Globus pallidus (tissue), 1 donor: Measurements from ENCODE around the gene B3GLCT.
"Not testable (repeated sequence)": the region's sequence is repeated elsewhere in the genome, so short reads cannot be mapped to it uniquely, and the experiment has no call there.

Experiments used
- DNase-seq: peaks from one replicate; pipeline ENCODE4 v3.0.0-alpha.2; 2015; ENCODE audit warnings: low spot score

B3GLCT gene

GRCh38 chr13:31184451-31184850, 15.3 kb upstream of the B3GLCT start:
- no peak for DNase-seq

- DNase-seq = no peak
Observed at GRCh38 chr13:31184981-31185645, 14.7 kb upstream of the B3GLCT start.

DNA sequence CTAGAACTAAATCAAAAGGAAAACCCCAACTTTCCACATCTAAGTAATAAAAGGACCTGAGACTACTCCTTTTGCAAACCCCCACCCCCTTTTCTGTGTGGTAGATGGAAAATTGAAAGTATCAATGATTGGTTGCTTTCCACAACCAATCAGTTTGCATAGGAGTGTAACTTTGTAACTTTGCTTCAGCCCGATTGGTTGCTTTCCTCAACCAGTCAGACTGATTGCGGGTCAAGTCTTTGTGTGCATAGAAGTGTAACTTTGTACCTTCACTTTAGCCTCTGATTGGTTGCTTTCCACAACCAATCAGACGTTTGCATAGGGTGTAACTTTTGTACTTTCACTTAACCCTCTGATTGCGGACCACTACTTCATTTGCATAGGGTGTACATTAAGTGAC, 8.0 kb upstream of the B3GLCT start:
- DNase-seq = no peak

GRCh38 chr13:31192306-31192705, 7.5 kb upstream of the B3GLCT start:
- peak; percentile 91 for DNase-seq

GRCh38 chr13:31195616-31196015, 4.2 kb upstream of the B3GLCT start:
- no peak for DNase-seq

- DNase-seq = no peak
Observed at GRCh38 chr13:31196992-31197391, 2.8 kb upstream of the B3GLCT start.

DNA sequence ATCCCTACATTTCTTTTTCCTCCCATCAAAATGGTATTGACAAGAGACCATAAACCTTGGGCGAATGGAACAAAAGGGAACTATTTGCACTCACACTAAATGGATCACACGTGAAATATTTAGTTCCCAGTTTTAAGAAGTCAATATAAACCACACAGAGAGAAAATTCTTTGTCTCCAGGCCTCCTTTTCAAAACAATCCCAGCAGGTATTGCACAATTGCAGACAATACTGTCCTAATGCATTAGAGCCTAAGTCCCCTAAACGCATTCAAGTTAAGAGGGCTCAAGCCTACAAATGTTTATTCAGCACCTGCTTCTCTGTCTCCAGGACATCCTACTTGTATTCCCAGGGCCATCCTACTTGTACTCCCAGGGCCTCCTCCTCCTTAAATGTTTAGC, 1.3 kb upstream of the B3GLCT start:
- no peak for DNase-seq

DNA sequence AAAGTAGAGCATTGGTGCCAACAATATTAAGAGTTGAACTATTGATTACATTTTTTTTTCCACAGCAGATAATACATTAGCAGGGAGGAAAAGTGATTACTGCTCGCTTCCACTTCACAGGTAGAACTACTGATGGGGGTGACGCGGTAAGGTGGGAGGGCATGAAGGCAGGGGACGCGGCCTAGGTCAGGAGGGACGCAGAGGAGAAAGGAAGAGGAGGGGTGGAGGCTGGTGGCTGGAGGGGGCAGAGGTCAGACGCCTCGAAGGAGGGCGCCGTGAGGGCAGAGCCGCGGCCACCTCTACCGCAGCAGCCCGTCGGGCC, 287 bp upstream of the B3GLCT start:
- DNase-seq = no peak

- peak; percentile 41 for DNase-seq
Observed at GRCh38 chr13:31200637-31200971, 829 bp downstream of the B3GLCT start.

DNA sequence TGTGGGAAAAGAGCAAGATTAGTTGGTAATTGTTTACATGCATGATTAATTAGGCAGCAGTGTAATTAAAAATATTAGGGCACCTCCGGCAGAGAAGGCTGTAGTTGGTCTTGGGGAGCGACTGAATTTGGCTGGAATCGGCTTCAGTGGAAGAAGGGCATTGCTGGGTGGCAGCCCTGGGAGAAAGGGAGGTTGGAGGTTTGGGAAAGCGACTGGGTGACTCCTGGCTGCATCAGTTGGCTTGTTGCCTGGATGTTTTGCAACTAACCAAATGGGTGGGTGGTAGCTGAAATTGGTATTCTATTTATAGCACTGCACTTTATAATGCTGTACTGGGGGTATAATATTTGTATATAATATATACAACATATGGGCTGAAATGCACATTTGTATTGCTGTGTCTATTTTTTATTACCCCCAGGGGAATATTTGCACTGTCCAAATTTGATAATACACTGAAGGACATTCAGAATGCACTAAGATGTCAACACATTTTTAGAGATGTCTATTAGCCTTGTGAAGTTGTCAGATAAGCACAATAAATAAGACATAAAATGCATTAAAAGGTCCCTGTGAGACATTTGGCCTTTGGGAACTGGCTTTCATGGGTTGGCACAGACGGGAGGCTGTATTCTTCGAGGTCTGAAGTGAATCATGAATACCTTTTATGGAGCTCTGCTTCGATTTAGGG, 1.7 kb downstream of the B3GLCT start:
- DNase-seq = no peak

- DNase-seq = no peak
Observed at GRCh38 chr13:31204592-31204991, 4.8 kb downstream of the B3GLCT start.

GRCh38 chr13:31207661-31208552, 8.1 kb downstream of the B3GLCT start:
- DNase-seq = no peak

- DNase-seq = no peak
Observed at GRCh38 chr13:31208559-31209122, 8.9 kb downstream of the B3GLCT start.

DNA sequence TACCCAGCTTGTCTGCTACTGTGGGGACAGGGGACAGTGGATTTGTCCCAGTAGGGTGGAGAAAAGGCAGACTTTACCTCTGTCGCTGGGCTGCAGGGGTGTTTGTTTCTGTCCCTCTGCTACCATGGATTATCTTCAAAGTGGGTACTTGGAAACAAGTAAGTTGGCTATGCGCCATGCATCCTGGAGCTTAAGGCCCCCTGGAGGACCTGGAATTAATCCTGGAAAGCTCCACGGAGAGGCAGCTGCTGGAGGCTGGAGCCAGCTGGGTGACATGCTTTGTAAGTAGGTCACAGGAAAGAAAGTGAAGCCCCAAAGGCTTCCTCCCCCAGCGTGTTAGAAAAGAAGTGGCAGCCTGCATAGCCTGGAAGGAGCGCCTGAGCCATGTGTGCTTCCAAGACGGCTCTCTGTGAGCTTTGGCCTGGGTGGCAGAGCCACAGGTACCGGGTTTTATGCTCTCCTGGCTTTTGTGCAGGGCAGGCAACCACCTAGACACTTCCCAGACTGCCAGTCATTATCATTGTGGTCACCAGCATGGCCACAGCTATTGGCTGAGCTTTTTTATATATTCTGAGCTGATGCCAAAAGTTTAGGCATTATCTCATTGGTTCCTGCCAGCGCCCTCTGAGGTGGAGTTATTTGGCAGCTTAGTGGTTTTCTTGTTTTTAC, 9.5 kb downstream of the B3GLCT start:
- DNase-seq = peak; percentile 52

DNA sequence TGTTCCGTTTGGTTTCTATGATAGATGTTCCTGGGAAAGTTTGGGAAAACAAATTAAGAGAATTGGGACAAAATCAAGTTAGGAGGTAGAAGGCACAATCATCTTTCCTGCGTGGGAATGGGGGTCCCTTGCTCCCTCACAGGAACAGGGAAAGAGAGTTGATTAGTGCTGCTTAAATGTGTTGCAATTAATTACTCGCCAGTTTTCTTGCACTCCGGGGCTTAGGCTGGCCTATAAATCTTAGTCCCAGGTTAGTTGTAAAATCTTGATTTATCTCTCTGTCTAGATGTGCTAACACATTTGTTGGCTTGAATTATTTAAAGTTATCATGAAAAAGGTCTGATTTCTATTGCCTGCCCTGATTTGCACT, 10.1 kb downstream of the B3GLCT start:
- DNase-seq = no peak

DNA sequence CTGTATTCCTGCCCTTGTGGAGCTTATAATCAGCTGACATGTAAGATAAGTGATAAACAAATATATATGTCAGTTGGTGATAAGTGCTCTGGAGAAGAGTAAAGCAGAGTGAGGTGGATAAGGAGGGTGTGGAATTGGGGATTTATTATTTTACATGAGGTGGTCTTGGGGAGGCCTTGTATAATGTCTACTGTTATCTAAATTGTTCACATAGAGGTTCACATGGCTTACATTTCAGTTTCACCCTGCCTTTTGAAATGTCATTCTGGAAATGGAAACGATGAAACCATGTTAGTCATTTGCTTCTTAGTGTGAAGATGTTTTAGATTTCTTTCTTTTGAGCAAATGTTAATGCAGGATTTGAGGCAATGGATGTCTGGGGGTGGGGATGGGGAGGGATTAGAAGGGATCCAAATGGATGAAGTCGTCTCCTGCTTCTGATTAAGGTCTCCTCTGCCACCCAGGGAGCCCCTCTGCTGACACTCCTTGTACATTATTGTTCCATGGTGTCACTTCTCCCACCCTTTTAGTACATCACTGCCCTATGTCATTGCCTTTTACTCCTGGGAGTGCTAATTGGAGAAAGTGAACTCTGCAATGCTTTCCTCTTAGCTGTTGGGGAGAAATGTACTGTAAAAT, 14.0 kb downstream of the B3GLCT start:
- DNase-seq = no peak

DNA sequence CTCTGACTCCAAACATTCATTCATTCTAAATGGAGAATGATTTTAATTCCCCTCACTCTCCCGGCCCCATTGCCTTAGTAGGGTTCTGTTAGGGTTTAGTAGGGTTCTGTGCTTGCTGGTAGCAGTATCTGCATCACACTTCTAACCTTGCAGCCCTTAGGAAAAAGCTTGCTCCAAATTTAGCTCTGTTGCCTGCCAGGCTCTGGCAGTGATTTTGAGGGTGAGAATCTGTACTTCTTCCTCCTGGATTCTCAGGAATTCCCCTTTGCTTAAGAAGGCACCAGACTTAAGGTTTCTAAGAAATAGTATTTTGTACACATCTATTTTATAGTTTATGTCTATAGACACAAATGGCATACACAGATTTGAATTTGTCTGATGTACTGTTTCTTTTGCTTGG, 14.7 kb downstream of the B3GLCT start:
- no peak for DNase-seq

DNA sequence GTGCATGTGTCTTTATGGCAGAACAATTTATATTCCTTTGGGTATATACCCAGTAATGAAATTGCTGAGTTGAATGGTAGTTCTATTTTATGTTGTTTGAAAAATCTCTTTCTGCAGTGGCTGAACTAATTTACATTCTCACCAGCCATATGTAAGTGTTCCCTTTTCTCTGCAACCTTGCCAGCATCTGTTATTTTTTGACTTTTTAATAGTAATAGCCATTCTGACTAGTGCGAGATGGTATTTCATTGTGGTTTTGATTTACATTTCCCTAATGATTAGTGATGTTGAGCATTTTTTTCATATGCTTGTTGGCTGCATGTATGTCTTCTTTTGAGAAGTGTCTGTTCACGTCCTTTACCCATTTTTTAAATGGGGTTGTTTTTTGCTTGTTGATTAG, 17.1 kb downstream of the B3GLCT start:
- DNase-seq = not testable (repeated sequence)

GRCh38 chr13:31219909-31220598, 20.3 kb downstream of the B3GLCT start:
- DNase-seq = no peak

- no peak for DNase-seq
Observed at GRCh38 chr13:31221057-31221456, 21.3 kb downstream of the B3GLCT start.

DNA sequence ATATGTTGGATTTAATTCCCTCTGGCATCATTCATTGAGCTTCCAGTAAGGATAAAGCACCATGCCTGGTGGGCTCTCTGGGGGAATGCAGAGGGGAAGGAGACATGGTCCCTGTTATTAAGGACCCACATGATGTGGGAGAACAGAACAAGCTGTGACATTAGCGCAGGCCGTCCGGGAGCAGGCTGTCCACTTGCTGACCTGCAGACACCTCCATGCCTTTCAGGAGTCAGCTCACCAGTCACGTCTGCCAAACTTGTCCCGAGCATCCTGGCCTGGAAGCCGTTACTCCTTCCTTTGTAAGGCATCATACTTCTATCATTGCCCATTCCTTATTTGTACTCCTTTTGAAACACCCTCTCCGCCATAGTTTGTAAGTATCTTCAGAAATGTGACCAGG, 23.4 kb downstream of the B3GLCT start:
- DNase-seq = no peak
